NCI-H774 (cell line): ENCODE measurements around the gene ENTPD5.

Source experiments
- DNase-seq: peaks from one replicate; lab custom pipeline; 2025; lab: John Stamatoyannopoulos, UW

The ENTPD5 gene

GRCh38 chr14:74018586-74019407 is at the start of gene ENTPD5, which contains the start of gene BBOF1:
ENTPD5 (minus strand) TSS chr14:74019288; CDS start chr14:73988102, 31,186 bp downstream.
BBOF1 (plus strand) TSS chr14:74019349; CDS start chr14:74019479, 130 bp downstream.
- DNase-seq = peak; percentile 75

GRCh38 chr14:74065746-74066575 is 46.9 kb upstream of the ENTPD5 start:
- DNase-seq = no peak

GRCh38 chr14:74064883-74065282 is 45.8 kb upstream of the ENTPD5 start:
- no peak for DNase-seq

GRCh38 chr14:74064426-74064825 is 45.3 kb upstream of the ENTPD5 start:
- DNase-seq = no peak

GRCh38 chr14:74062809-74063150 is 43.7 kb upstream of the ENTPD5 start:
- no peak for DNase-seq

- DNase-seq = no peak
These were observed 30.9 kb upstream of the ENTPD5 start for GRCh38 chr14:74049876-74050495.

GRCh38 chr14:74048281-74048680 is 29.2 kb upstream of the ENTPD5 start:
- no peak for DNase-seq

- DNase-seq = no peak
These were observed 26.4 kb upstream of the ENTPD5 start for GRCh38 chr14:74045522-74045921.

- DNase-seq = no peak
These were observed 23.2 kb upstream of the ENTPD5 start for GRCh38 chr14:74042296-74042695.

- DNase-seq = no peak
These were observed 19.2 kb upstream of the ENTPD5 start for GRCh38 chr14:74038020-74038859.

GRCh38 chr14:74035556-74035955 is 16.5 kb upstream of the ENTPD5 start:
- no peak for DNase-seq

GRCh38 chr14:74034572-74034971 is 15.5 kb upstream of the ENTPD5 start:
- DNase-seq = no peak

GRCh38 chr14:74029136-74029535 is 10.0 kb upstream of the ENTPD5 start:
- DNase-seq = no peak

- no peak for DNase-seq
These were observed 3.3 kb upstream of the ENTPD5 start for GRCh38 chr14:74022346-74022745.

- no peak for DNase-seq
These were observed 485 bp upstream of the ENTPD5 start for GRCh38 chr14:74019408-74020137.

GRCh38 chr14:74018174-74018585 is 908 bp downstream of the ENTPD5 start:
- DNase-seq = no peak

- DNase-seq = no peak
These were observed 3.1 kb downstream of the ENTPD5 start for GRCh38 chr14:74015963-74016362.

GRCh38 chr14:74015176-74015575 is 3.9 kb downstream of the ENTPD5 start:
- DNase-seq = no peak

GRCh38 chr14:74014299-74014698 is 4.8 kb downstream of the ENTPD5 start:
- DNase-seq = no peak

- no peak for DNase-seq
These were observed 10.1 kb downstream of the ENTPD5 start for GRCh38 chr14:74008843-74009499.
